ENCODE data around the gene PDE11A. TPM values are rescaled to one million over a fixed set of nuclear protein-coding genes. Genes with fewer than 3 reads are reported as not detected.

PDE11A gene
- total and polyA plus RNA-seq, 2 of the 8 experiments (the other 6 are each of a cell fraction or from before 2014, with no cell fraction given), result 0.19 to 0.23 TPM

DNA sequence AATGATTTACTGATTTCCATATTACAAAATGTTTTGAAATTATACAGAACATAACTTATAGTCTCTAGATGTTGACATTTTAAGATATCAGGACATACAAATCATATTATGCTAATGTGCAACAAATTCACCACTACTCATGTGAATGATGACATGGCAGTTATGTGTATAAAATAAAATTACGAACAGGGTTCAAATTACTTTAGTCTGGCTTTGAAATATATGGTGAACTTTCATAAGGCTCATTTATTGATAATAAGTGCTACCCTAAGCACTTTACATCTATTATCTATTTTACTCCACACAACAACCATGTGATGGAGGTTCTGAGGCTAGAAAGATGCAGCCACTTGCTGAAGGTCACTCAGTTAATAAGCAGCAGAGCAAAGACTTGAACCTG is 62.8 kb downstream of the PDE11A start (continued):
- TF ChIP-seq, protein P1, sequence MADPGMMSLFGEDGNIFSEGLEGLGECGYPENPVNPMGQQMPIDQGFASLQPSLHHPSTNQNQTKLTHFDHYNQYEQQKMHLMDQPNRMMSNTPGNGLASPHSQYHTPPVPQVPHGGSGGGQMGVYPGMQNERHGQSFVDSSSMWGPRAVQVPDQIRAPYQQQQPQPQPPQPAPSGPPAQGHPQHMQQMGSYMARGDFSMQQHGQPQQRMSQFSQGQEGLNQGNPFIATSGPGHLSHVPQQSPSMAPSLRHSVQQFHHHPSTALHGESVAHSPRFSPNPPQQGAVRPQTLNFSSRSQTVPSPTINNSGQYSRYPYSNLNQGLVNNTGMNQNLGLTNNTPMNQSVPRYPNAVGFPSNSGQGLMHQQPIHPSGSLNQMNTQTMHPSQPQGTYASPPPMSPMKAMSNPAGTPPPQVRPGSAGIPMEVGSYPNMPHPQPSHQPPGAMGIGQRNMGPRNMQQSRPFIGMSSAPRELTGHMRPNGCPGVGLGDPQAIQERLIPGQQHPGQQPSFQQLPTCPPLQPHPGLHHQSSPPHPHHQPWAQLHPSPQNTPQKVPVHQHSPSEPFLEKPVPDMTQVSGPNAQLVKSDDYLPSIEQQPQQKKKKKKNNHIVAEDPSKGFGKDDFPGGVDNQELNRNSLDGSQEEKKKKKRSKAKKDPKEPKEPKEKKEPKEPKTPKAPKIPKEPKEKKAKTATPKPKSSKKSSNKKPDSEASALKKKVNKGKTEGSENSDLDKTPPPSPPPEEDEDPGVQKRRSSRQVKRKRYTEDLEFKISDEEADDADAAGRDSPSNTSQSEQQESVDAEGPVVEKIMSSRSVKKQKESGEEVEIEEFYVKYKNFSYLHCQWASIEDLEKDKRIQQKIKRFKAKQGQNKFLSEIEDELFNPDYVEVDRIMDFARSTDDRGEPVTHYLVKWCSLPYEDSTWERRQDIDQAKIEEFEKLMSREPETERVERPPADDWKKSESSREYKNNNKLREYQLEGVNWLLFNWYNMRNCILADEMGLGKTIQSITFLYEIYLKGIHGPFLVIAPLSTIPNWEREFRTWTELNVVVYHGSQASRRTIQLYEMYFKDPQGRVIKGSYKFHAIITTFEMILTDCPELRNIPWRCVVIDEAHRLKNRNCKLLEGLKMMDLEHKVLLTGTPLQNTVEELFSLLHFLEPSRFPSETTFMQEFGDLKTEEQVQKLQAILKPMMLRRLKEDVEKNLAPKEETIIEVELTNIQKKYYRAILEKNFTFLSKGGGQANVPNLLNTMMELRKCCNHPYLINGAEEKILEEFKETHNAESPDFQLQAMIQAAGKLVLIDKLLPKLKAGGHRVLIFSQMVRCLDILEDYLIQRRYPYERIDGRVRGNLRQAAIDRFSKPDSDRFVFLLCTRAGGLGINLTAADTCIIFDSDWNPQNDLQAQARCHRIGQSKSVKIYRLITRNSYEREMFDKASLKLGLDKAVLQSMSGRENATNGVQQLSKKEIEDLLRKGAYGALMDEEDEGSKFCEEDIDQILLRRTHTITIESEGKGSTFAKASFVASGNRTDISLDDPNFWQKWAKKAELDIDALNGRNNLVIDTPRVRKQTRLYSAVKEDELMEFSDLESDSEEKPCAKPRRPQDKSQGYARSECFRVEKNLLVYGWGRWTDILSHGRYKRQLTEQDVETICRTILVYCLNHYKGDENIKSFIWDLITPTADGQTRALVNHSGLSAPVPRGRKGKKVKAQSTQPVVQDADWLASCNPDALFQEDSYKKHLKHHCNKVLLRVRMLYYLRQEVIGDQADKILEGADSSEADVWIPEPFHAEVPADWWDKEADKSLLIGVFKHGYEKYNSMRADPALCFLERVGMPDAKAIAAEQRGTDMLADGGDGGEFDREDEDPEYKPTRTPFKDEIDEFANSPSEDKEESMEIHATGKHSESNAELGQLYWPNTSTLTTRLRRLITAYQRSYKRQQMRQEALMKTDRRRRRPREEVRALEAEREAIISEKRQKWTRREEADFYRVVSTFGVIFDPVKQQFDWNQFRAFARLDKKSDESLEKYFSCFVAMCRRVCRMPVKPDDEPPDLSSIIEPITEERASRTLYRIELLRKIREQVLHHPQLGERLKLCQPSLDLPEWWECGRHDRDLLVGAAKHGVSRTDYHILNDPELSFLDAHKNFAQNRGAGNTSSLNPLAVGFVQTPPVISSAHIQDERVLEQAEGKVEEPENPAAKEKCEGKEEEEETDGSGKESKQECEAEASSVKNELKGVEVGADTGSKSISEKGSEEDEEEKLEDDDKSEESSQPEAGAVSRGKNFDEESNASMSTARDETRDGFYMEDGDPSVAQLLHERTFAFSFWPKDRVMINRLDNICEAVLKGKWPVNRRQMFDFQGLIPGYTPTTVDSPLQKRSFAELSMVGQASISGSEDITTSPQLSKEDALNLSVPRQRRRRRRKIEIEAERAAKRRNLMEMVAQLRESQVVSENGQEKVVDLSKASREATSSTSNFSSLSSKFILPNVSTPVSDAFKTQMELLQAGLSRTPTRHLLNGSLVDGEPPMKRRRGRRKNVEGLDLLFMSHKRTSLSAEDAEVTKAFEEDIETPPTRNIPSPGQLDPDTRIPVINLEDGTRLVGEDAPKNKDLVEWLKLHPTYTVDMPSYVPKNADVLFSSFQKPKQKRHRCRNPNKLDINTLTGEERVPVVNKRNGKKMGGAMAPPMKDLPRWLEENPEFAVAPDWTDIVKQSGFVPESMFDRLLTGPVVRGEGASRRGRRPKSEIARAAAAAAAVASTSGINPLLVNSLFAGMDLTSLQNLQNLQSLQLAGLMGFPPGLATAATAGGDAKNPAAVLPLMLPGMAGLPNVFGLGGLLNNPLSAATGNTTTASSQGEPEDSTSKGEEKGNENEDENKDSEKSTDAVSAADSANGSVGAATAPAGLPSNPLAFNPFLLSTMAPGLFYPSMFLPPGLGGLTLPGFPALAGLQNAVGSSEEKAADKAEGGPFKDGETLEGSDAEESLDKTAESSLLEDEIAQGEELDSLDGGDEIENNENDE (IDR thresholded peaks at IDR 0.05; ENCODE audit: insufficient replicate concordance, low read length), result no peak
- TF ChIP-seq KDM5A (IDR thresholded peaks at IDR 0.05; ENCODE audit: low read length) (no peak), SIN3A (conservative IDR thresholded peaks at IDR 0.05 in 1 of 2, IDR thresholded peaks at IDR 0.05 in 1 of 2; ENCODE audit: low read depth in 1 of 2, low read length in 2 of 2) (no peak), PHF8 (conservative IDR thresholded peaks at IDR 0.05; ENCODE audit: low read depth, low read length) (no peak)

Data from H1 (cell line).